ENCODE data around the gene ADAMTSL2. TPM values are rescaled to one million over a fixed set of nuclear protein-coding genes. Genes with fewer than 3 reads are reported as not detected.

ADAMTSL2 gene
- total RNA-seq, 1 donor from 2014 or later = 0.54 TPM

- TF ChIP-seq CTCF (IDR thresholded peaks at IDR 0.05; ENCODE audit: insufficient read depth, low read length, poor library complexity, severe bottlenecking) = no peak
- DNase-seq (ENCODE audit: low read depth) = no peak
- no peak overlapping the region for H3K4me3 ChIP-seq (ENCODE audit: low read depth, low read length)
- no peaks in the 10 kb centered on the region for H3K36me3 ChIP-seq (ENCODE audit: control insufficient read depth, insufficient read depth, low read length)
- peaks cover 54% of the 10 kb centered on the region for H3K27me3 ChIP-seq (ENCODE audit: control insufficient read depth, insufficient read depth, low read length)
These were observed 40.9 kb downstream of the ADAMTSL2 start for GRCh38 chr9:133575186-133576030.

- no peak for TF ChIP-seq CTCF (IDR thresholded peaks at IDR 0.05; ENCODE audit: insufficient read depth, low read length, poor library complexity, severe bottlenecking)
- Histone ChIP-seq H3K4me3 (ENCODE audit: low read depth, low read length) (no peak overlapping the region), H3K27me3 (ENCODE audit: control insufficient read depth, insufficient read depth, low read length) (peaks cover 53% of the 10 kb centered on the region), H3K36me3 (ENCODE audit: control insufficient read depth, insufficient read depth, low read length) (no peaks in the 10 kb centered on the region)
- no peak for DNase-seq (ENCODE audit: low read depth)
These were observed 41.7 kb downstream of the ADAMTSL2 start for GRCh38 chr9:133576031-133576874.

GRCh38 chr9:133576875-133577736 is 42.6 kb downstream of the ADAMTSL2 start:
- no peak for TF ChIP-seq CTCF (IDR thresholded peaks at IDR 0.05; ENCODE audit: insufficient read depth, low read length, poor library complexity, severe bottlenecking)
- Histone ChIP-seq H3K27me3 (ENCODE audit: control insufficient read depth, insufficient read depth, low read length) (peaks cover 60% of the 10 kb centered on the region), H3K36me3 (ENCODE audit: control insufficient read depth, insufficient read depth, low read length) (no peaks in the 10 kb centered on the region), H3K4me3 (ENCODE audit: low read depth, low read length) (no peak overlapping the region)
- DNase-seq (ENCODE audit: low read depth) = no peak

GRCh38 chr9:133577737-133578112 is 43.2 kb downstream of the ADAMTSL2 start:
- H3K36me3 ChIP-seq (ENCODE audit: control insufficient read depth, insufficient read depth, low read length) = no peaks in the 10 kb centered on the region
- H3K27me3 ChIP-seq (ENCODE audit: control insufficient read depth, insufficient read depth, low read length) = peaks cover 62% of the 10 kb centered on the region
- DNase-seq (ENCODE audit: low read depth) = no peak
- TF ChIP-seq CTCF (IDR thresholded peaks at IDR 0.05; ENCODE audit: insufficient read depth, low read length, poor library complexity, severe bottlenecking) = no peak
- no peak overlapping the region for H3K4me3 ChIP-seq (ENCODE audit: low read depth, low read length)

- H3K27me3 ChIP-seq (ENCODE audit: control insufficient read depth, insufficient read depth, low read length) = peaks cover 69% of the 10 kb centered on the region
- no peak for TF ChIP-seq CTCF (IDR thresholded peaks at IDR 0.05; ENCODE audit: insufficient read depth, low read length, poor library complexity, severe bottlenecking)
- DNase-seq (ENCODE audit: low read depth) = no peak
- H3K4me3 ChIP-seq (ENCODE audit: low read depth, low read length) = no peak overlapping the region
- no peaks in the 10 kb centered on the region for H3K36me3 ChIP-seq (ENCODE audit: control insufficient read depth, insufficient read depth, low read length)
These were observed 44.3 kb downstream of the ADAMTSL2 start for GRCh38 chr9:133578524-133579441.

Data from kidney epithelial cell (primary cell).